ENCODE data around the gene PGF.

The PGF gene

DNA sequence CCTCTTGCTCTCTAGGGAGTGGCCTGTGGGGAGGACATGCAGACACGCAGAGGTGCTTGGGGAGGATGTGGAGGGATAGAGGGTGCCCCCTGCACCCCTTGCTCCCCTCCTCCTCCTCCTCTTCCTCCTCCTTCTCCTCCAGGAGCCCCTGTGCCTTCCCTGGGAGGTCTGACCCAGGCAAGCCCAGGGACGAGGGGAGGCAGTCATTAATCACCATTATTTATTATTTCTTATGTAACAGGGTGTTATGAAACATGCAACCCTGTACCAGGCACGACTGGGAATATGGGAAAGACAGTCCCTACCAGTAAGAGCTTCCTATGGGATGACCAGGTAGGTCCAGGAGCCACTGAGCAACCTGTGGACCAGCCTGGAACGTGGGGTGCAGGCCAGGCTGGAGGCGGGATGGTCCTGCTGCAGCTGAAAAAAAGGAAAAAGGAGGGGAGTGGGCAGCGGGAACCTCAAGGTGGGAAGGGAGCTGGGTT lies 22.5 kb upstream of the PGF start:
- no peak for DNase-seq

DNA sequence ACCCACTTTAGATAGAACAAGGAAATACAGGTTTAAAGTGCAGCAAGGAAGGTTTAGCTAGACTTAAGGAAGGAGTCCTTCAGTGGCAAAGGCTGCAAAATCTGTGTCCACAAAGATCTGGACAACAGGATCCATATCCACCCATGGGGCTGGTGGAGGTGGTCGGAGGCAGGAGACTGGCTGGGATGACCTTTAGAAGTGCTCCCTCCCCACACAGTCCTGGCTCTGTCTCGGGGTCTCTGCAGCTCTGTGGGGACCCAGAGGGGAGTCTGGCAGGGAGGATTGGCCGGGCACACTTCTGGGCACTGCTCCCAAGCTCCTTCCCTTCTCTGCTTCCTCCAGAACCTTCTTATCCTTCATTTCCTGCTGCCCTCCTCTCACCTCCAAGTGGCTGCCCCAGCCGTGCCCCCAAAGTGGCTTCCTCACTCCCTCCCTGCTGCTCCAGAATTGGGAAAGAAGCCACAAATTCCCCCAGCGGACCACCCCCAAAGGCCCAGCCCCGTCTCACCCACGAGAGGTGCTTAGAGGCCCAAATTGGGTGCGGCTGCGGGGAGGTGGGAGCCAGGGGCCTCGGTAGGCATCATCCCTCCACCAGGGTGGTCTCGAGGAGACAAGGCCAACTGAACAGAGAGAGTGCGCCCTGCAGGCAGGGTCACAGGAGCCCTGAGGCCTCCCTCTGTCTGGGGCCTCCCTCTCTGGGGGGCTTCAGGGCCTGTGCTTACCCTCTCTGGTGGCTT lies 21.9 kb upstream of the PGF start:
- DNase-seq: no peak

DNA sequence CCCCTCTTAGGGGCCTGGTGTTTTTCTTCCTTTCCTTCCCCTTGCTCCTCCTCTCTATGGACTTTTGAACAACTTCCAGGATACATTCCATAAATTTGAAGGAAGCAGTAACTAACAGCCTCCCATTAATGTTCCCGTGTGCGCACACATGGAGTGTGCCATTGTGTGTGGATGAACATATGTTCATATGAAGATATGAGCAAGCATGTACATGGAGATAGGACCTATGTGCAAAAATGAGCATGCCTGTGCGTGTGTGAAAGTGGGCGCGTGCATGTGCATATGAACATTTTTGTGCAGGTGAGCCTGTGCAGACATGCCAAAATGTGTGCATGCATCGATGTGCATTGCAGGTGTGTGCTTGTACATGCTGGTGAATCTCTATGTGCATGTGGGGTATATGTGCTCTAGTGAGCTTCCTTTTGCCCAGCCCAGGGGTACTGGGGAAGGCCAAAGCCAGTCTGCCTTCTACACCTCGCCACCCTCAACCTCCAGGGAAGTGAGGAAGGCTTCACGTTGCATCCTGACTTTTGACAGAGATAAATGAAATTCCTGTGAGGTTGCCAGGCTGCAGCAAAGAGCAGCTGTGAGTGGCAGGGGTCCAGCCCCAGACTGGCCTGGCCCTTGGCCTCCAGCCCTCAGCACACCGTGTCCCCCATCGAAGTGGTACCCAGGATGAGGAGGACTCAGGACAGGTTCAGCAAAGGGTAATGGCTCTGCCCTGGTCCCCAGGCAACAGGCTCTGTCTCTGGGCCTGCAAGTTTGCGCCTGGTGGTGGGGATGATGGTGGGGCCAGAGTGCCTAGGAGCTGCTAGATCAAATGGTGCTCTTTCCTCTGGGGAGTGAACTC lies 21.1 kb upstream of the PGF start:
- no peak for DNase-seq

DNA sequence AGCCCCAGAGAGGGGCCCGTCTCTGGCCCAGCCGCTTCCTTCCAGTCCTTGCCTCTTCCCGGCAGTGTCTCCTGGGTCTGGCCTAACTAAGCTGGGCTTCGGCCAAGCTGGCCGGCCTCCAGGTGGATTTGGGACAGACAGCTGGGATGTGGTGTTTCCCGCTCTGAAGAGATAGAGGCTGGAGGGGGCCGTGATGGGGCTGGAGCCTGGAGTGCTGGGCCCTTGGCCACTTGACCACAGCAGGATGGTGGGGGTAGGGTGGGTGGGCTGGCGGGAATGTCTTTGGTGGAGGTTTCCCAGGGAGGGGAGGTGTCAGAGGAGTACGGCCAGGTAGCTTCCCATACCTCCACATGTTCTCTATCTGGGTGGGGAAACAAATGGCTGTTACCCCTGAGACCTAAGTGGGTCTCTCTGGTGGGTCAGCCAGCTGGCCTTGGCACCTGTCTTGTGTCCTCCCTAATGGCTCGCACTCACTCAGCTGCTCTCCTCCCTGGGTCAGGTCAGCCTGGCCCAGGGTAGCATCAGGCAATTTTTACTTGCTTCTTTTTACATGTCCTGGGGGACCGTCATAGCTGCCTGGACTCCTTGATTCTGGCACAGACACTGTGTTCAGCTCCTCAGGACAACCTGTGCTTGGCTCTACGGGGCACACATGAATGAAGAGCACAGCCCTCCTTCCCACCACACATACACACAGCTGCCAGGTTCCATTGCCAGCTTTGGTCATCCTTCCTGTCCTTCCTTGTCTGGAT lies 19.8 kb upstream of the PGF start:
- no peak for DNase-seq

DNA sequence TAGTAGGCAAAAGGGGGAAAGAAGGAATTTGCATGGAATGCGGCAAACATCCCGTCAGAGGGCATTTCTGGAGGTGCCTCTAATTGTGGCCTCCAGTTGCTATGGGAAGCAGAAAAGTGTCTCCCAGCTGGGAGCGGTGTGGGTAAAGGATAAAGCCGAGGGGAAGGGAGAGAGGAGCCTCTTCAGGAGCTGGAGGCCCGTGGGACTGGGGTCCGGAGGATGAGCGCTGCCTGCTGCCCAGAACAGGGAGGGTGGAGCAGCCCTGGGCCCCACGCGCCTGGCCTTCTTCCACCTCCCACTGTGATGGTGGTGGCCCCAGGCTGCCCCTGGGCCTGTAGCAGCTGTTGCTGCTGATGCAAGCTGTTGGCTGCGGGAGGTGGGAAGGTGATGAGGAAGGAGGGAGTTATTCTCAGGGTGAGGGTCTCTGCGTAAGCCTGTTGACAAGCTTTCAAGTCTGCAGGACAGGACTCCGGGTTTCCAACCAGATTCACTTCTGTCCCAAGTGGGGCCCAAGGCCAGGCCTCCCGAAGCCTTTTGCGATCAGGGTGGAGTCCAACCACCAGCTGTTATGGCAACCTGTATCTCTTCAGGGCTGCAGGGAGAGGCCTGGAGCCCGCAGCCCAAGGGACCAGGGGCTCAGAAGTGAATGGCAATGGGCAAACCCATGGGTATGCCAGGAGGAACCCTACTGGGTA lies 19.1 kb upstream of the PGF start:
- no peak for DNase-seq

DNA sequence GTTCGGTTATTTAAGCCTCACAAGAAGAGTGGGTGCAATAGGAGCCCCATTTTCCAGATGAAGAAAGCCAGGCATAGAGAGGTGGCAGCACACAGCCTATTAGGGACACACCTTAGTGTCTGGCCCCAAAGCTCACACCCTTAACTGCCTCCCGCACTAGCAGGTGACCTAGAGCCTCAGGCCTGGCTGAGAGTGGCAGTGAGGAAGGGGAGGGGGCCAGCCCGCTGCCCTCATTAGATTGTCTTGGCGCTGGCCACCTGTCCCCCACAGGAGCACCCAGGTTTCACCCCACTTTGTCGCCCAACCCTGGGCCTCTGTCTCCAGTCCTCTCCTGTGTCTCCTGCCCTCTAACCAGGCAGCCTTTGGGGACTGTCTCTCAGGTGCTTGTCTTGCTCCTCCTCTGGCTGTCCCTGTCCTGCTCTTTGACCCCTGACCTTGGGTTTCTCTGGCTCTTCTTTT lies 18.5 kb upstream of the PGF start:
- no peak for DNase-seq

DNA sequence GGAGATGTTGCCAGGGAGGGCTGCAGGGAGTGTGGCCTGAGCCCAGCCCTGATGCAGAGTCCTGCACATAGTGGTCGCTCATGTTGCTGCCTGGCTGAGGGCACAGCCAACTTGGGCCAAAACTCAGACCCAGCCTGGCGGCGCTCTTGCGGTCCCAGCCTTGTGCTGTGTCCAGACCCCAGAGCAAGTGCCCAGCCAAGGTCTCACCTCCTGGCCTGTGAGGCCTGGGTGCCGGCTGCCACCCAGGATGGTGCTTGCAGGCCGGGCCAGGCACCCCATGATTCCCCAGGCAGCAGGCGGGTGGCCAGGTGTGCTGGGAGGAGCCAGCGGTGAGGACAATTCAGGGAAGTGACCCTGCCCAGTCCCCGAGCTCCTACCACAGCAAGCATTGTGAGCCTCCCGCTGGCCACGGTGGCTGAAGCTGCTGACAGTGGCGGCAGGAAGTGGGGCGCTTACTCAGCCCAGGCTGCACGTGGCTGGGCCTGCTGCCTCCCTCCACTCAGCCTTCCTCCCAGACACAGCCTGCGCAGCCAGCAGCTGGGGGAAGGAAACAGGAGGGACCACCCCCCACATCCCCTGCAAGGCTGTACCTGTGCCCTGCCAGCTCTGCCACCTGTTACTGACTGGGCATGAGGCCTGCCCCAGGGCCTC lies 17.7 kb upstream of the PGF start:
- DNase-seq: peak; percentile 63

DNA sequence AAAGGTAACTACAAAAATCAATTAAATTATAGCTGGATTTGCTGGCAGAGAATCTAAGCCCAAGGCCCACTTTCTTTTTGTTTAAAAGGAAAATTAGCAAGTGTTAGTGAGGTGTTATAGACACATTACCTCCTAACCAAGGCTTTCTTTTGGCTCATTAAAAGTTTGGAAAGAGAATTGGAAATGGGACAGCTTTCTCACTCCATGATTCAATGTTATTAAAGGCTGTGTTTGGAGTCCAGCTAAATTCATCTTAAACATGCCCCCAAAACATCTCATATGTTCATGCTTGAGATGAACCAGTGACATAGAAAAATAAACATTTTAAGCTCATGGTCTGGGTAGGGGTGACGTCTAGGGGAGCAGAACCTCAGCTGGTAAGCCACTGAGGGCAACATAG lies 13.4 kb upstream of the PGF start:
- DNase-seq: no peak

DNA sequence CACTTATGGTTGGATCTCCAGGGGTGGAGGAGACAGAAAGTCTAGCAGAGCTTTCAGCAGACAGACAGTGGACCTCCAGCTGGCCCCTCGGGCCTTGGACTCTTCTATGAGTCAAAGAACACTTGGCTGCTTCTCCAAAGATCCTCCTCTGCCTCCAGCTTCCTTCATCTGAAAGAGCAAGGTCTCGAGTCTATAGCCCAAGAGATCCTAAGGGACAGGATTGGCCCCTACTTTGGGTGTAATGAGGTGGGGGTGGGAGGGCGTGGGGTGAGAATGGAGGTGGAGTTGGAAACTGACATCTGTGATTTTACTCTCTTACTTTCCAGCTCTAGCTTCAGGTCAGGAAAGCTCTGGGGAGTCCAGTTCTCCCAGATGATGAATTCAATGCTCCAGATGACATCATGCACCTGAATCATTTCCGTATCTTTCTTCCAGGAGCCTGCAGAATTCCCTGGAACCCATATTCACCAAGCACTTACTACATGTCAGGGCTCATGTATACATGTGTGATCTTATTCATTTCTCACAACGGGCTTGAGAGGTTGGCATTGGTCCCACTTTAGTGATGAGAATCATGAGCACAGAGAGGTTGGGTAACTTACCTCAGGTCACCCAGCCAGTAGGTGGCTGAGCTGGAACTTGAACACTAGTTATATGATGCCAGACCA lies 10.2 kb upstream of the PGF start:
- DNase-seq: no peak

DNA sequence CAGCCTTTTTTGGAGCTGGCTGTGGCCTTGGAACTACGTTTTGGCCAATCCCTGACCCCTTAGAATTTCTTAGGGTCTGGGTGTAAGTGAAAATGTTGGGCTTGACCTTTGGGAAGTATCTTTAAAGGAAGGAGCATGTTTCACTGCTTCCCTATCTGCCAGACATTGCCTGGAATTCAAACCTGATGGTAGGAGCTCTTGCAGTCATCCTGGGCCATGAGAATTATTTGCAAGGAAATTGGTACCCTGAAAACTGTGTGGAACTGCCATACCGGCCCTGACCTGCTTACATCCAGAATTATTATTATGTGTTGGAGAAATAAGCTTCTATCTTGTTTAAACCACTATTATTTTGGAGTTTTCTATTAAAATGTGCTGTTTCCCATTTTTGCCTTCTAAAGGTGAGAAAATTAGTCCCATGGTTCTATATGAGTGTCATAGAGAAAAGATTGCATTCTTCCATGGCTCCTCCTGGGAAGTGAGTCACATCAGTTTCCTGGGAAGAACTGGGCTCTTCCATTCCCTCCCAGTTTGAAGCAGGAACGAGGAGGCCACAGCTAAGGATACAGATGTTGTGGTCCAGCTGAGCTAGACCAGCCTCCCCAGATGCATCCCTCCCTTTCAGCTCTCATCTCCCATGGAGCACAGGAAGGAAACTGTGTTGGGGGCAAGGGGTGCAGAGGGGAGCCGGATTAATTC lies 9.5 kb upstream of the PGF start:
- DNase-seq: no peak

DNA sequence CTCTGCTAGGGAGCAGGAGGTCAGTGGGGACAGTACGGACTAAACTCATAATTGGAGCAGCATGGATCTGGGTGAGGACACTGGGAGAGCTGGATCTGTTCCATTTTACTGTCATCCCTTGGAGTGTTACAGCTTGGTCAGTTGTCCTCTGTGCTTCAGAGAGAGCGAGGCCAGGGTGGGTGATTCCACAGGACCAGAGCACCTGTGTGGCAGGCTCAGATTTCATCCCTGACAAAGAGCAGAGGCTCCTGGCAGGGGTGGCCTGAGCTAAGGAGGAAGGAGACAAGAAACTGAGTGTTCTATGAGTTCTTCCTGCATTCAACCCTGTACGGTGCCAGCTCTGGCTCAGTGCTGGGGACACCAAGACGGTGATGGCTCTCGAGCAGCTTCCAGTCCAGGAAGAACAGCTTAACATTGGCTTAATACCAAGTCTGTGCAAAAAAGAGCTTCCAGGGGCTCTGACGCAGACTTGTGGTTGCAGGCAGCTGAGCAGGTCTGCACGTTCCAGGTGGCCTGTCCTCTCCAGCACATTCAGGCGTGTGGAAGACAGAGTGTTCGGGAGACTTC lies 8.4 kb upstream of the PGF start:
- peak; percentile 42 for DNase-seq

DNA sequence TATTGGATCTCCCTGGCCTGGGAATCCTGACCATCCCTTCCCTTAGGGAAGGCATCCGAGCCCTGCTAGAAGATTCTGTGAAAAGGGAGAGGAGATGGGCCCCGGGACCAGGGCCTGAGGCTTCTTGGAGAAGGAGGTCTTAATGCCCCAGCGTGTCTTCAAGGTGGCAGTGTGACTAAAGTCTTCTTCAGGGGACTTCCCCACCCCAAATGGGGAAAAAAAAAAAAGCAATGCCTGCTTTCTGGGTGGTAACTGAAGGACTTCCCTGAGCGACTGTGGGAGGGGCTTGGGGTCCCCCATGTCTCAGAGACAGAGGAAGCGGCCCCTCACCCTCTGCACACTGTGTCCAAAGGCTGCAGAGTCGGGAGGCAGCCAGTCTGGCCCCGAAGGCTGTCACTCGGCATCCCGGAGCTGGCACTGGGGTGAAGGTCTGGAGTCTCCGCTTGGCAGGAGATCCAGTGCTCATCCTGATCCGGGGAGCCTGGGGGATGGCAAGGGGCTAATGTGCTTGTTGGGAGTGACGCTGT lies 7.8 kb upstream of the PGF start:
- DNase-seq: no peak

DNA sequence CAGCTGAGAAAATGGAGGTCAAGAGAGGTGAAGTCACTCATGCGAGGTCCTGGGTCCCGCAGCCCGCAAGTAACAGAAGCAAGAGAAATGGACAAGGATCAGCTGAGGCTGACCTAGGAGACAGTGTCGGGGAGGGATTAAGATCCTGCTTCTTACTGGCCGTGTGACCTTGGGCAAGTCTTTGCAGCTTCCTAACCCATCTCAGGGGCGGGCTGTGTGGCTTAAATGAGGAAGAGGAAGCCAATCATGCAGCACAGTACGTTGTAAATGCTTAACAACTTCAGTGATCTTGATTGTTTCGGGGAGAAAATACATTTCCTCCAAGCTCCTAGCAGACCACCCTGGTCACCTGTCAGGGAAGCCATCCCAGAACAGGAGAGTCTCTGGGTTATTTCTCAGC lies 7.1 kb upstream of the PGF start:
- DNase-seq: no peak

DNA sequence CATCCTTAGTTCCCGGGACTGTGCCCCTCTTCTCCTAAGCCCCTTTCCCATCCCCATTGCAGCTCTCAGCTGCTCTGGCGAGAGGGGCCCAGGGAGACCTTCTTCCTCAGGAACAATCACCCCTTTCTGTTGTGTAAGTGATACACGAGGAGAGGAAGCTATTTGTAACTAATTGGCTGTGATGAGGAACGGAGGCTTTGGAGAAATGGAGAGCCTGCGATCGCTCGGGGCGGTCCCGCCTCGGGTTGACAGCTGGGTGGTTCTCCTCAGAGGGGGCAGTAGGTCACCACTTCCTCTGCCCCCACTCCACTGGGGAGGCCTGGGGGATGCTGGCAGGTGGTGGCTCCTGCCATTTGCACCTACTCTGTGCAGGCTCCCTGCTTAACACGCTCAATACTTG lies 6.6 kb upstream of the PGF start:
- DNase-seq: no peak

DNA sequence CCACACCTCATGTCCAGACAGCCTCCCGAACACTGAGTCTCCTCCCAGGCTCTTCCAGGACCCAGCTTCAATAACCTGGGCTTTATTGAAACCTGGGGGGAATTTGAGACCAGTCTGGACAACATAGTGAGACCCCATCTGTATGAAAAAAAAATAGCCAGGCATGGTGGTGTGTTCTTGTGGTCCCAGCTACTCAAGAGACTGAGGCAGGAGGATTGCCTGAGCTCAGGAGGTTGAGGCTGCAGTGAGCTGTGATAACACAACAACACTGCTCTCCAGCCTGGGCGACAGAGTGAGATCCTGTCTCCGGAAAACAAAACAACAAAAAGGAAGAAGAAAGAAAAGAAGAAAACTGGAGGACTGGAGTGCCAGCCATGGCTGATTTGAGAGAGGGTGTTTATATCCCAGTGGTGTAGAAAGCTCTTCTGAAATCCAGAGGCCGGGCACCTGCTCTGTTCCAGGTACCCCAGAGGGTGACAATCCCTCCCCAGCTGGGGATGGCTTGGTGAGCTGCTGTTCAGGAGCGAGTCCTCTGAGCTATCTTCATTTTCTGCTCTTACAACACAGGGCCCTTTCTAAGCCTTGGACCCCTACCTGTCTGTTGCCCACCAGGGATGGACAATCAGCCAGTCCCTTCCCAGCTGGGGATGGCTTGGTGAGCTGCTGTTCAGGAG lies 6.0 kb upstream of the PGF start:
- DNase-seq: no peak

DNA sequence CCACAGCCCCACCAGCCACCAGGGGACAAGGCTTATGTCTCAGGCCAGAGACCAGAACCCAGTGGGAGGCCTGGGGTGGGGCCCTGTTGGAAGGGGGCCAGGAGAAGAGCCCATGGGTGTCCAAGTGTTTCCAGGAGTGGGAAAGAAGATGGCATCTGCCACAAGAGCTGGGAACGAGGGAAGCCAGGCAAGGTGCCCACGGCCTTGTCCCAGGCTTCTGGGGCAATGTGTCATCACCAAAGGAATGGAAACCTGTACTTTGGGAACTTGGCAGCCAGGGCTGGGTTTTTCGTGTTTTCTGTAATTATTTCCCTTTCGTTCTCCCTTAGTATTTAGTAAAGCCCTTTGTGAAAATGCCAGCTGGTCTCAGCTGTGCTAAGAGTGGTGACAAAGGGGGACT lies 5.3 kb upstream of the PGF start:
- DNase-seq: no peak

DNA sequence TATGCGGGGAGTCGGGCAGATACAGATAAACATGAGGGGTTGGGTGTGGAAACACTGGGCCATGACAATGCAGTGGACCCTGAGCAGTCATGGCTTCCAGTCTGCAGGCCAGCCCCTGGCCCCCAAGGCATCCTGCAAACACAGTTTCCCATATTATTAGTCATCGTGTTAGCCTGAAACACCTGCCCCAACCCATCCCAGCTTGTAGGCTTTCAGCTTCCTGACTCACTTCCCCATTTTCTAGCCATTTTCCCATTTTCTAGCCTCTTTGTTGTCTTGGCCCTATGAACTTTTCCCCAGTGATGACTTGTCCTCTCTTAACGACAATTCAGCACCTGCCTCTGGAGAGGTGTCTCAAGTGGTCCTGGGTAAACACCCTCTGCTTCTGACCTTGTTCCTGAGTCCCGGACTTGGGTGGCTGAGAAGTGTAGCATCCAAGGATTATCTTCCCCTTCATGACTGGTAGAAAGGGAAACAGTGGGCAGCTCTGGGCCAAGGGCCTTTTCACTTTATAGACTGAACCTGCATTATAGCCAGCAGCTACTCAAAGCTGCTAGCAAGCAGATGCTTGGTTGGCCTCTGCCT lies 4.3 kb upstream of the PGF start:
- no peak for DNase-seq

DNA sequence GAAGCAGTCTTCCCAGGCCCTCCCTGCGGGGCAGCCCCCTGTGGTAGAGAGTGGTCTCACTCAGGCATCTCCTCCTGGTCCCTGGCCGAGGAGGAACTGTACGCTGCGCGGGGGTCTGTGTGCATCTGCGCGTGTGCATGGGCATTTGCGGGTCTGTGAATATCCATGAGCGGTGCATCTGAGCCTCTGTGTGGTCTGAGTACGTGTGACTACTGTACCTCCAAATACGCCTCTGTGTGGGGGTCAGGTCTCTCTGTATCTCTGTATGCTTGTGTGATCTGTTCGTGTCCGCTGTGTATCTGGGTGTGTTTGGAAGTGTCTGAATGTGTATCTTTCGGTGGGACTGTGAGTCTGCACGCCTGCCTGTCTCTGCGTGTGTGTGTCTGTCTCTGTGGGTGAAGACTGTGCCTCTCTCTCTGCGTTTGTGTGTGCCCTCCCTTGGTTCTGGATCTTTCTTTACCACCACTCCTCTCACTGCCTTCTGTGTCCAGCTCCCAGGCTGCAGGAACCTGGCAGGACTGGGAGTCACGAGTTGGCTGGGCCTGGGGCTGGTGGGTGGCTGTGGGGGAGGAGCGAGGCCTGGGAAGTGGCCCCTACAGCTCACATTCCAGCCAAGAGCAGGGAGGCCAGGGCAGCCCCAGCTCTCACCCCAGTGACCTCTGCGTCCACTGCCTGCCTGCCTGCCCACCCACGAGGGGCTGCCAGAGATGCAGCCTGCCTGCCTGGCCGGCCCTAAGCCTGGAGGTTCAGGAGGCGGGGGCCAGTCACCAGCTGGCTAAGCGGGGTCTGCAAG lies 1.1 kb upstream of the PGF start:
- no peak for DNase-seq

DNA sequence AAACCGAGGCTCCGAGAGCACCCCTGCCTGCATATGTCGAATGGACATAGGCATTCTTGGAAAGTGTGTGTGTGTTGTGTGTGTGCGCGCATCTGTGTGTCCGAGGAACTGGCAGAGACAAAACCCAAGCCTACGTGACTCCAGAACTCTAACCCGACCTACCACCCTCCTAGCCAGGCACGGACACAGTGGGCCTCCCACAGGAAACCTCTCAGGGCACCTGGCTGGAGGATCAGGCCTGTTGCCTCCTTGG lies 556 bp upstream of the PGF start:
- DNase-seq: no peak
